Hepatocyte (in vitro differentiated cells): ENCODE data around the gene RACK1.

Experiments used
- CTCF ChIP-seq: fragments of 200-600 bp; sonication (generic); IDR thresholded peaks from 2 replicates; pipeline ENCODE4 v1.5.1; 2016; ENCODE audit warnings: antibody characterized with exemption, mild to moderate bottlenecking; ENCODE audit not compliant: poor library complexity
- EZH2phosphoT487 ChIP-seq: fragments of 200-600 bp; sonication (generic); IDR thresholded peaks from one replicate; pipeline ENCODE4 v1.6.1; 2018; ENCODE audit warnings: antibody characterized with exemption, mild to moderate bottlenecking, low read depth, moderate library complexity; ENCODE audit not compliant: unreplicated experiment, severe bottlenecking

GRCh38 chr5:181188700-181189362 is 54.9 kb downstream of the RACK1 start:
- TF ChIP-seq CTCF (no peak), EZH2phosphoT487 (no peak)
